Activated CD4-positive, alpha-beta T cell treated with anti-CD3 and anti-CD28 coated beads, Interleukin-2, amount 50 U/mL, for 4 hours (primary cell): ENCODE measurements around the gene CRTAC1.

Experiments
- DNase-seq, 2 experiments: peaks; one replicate each; pipeline ENCODE4 v3.0.0-alpha.2; 2020

Gene CRTAC1

DNA sequence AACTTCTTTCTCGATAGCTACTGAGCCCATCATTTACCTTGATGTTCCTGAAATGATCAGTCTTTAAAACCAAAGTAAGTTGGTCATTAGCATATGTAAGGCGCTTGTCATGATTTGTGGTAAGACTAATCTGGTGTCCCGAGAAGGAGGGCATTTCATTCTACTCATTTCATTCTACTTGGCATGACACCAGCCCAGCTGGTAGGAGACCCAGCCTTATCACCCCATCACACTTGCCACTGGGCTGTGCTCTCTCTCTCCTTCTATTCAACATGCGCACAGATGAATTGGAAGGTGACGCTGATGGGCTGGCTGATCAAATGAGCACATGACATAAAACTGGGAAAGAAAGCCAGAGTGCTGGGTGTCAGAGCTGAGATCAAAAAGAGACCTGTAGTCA lies 65.7 kb downstream of the CRTAC1 start:
- DNase-seq: no peak

DNA sequence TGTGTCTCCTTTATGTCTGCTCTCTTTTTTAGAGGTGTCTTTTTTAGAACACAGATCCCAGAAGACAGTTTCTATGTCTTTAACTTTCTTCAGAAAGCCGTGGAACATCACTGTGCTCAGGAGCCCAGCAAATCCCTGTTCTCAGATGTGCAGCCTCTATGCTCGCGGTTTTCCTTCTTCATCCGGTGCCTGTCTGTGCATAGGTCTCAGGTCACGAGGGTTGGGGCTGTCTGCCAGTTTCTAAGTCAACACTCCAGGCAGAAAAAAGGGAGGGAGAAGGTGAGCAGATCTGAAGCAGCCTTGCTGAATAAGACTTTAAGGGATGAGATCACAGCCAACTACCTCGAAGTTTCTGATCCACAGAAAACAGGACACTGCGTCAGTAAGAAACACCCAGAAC lies 68.5 kb downstream of the CRTAC1 start:
- no peak for DNase-seq

GRCh38 chr10:97960269-97961056 lies 70.0 kb downstream of the CRTAC1 start:
- DNase-seq: no peak

- no peak for DNase-seq
These were observed 81.0 kb downstream of the CRTAC1 start for GRCh38 chr10:97949462-97949861.

GRCh38 chr10:97948822-97949221 lies 81.6 kb downstream of the CRTAC1 start:
- DNase-seq: no peak

GRCh38 chr10:97944772-97945171 lies 85.6 kb downstream of the CRTAC1 start:
- no peak for DNase-seq

GRCh38 chr10:97943294-97943693 lies 87.1 kb downstream of the CRTAC1 start:
- DNase-seq: no peak

GRCh38 chr10:97940534-97940933 lies 89.9 kb downstream of the CRTAC1 start:
- no peak for DNase-seq

- no peak for DNase-seq
These were observed 90.9 kb downstream of the CRTAC1 start for GRCh38 chr10:97939446-97939990.

- no peak for DNase-seq
These were observed 92.5 kb downstream of the CRTAC1 start for GRCh38 chr10:97937928-97938327.

DNA sequence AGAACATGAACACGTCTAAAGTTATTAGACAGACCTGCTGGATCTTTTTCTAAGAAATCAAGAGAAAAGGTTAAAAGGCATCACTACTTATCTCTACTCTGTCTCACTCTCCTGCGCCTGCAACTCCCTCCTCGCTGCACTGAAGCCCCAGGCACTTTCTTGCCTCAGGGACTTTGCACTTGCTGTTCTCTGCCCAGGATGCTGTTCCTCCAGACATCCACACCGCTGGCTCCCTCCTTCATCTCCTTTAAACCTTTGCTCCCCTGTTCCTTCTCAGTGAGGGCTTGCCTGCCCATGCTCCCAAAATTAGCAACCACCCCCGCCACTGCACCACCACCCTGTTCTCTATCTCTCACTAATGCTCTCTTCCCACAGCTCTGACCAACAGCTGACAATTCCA lies 93.4 kb downstream of the CRTAC1 start:
- no peak for DNase-seq

DNA sequence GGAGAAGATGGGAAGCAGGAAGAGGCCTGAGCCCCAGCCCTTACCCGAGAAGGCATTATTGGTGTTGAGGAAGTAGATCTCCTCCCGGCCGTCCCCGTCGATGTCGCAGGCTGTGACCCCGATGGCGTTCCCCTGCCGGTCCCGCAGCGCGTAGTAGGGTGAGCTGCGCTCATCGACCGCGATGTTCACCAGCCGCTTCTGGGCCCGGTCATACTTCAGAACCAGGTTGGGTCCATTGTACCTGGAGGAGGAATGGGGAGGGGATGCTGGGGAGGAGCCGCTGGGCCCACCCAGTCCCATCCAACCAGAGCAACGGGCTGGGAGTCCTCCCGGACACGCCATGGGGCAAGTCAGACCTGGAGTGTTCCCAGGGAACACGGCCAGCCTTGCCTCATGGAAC lies 94.3 kb downstream of the CRTAC1 start:
- DNase-seq: no peak

DNA sequence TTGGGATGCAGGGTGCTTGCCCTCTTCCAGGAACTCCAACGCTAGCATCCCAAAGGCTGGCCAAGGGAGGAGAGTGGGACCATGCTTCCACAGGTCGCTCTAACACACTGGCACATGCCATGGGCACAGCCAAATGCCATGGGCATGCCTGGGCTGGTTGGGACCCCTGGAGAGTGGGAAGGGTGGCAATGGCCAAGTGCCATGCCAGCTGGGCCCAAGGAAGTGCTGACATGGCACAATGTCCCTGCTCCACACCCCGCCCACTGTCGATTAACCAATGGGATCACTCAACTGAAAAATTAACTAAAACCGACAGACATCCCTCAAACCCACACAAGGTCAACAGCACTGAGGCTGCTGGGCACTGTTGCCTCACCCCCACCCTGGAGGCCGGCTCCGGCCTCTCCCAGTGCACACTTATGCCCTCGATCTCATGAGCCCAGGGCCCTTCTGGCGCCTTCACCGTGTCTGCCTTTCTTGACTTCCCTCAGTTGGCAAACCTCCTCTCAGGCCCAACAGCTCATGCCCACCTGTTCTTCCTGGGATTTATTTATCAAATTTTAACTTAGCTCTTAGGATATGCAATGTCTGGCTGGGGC lies 97.4 kb downstream of the CRTAC1 start:
- no peak for DNase-seq

DNA sequence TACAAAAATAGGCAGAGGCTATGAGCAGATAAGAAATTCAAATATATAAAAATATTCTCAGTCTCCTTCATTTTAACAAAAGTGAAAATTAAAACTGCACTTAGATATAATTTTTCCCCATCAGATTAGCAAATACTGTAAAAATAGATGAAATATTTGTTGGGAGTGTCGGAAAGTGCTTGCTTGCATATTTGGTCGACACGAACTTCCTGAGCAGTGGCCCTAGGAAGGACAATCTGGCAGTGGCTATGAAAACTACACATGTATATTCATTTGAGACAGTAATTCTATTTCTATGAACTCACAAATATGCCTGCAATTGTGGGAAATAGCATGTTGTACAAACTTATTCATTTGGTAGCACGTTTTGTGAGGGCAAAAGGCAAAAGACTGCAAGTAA lies 99.4 kb downstream of the CRTAC1 start:
- no peak for DNase-seq

GRCh38 chr10:97928897-97929296 lies 101.5 kb downstream of the CRTAC1 start:
- no peak for DNase-seq

- DNase-seq: no peak
These were observed 102.8 kb downstream of the CRTAC1 start for GRCh38 chr10:97927622-97928021.

- no peak for DNase-seq
These were observed 104.4 kb downstream of the CRTAC1 start for GRCh38 chr10:97926055-97926454.

GRCh38 chr10:97925308-97925938 lies 105.0 kb downstream of the CRTAC1 start:
- DNase-seq: no peak

DNA sequence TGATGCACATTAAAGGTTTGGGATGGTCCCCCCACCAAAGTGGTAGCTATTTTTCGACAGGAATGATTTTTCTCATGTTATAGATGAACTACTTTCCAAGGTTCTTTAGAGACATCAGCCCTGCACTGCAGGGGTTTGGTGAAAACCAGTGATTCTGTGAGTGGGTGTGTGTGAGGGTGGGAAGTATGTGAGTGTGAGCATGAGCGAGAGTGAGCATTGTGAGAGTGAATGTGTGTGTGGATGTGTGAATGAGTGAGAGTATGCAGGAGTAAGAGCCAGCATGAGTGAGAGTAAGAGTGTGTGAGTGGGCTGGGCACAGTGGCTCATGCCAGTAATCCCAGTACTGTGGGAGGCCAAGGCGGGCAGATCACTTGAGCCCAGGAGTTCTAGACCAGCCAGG lies 105.7 kb downstream of the CRTAC1 start:
- no peak for DNase-seq

- no peak for DNase-seq
These were observed 106.9 kb downstream of the CRTAC1 start for GRCh38 chr10:97923476-97923875.

DNA sequence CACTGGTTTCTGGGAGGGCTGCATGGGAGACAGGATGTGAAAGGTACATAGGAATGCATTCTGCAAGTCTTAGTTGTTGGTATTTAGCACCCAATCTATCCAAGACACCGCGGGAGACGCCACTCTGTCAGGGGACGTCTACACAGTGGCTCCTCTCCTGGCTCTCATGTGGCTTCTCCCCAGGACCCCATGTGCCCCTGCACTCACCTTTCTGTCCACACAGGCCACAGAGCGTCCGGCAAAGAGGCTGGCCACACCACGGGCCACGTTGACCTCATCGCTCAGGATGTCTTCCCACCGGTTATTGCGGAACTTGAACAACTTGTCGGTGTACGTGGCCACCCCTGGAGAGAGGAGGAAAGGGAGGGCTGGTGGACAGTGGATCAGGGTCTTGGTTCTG lies 107.4 kb downstream of the CRTAC1 start:
- DNase-seq: no peak

GRCh38 chr10:97922022-97922758 lies 108.2 kb downstream of the CRTAC1 start:
- DNase-seq: no peak

DNA sequence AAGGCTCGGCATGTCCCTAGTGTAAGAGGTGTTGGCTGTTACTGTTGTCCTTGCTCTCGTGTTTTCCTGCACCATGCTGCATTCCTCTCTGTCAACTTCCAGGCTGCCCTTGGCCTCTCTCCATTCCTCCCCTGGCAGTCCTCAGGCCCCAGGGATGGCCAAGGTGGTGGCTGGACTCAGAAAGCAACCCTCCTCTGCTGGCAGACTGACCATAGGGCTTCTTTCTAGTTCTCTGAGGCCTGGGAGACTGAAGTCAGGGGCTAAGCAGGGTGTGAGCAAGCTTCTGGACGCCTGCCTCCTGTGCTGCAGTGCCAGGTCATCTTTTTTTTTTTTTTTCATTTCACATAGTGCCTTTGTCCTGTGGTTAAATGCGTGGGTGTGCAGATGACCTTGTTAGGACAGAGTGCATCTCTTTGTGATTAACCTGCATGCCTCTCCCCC lies 108.8 kb downstream of the CRTAC1 start:
- DNase-seq: no peak
